ENCODE results near the gene IGFBP2.

The IGFBP2 gene

DNA sequence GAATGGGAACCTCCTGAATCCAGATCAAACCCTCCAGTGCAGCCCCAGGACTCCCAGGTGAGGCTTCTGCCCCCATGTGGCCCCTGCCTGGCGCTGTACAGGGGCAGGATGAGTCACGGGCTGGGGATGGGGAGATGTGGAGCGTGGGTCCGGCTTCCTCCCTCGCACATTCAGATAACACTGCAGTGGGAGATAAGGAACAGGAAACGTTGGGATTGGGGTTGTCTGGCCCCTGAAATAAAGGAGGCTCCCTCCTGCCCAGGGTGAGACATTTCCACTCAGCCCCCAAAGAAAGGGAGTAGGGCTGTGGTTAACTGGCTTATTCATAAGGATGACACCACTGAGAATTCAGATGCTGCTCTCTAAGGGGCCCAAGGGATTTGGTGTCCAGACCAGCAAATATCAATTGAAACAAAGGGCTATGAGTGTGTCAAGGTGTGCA is 31.4 kb downstream of the IGFBP2 start:
- peak; percentile 87 for DNase-seq

DNA sequence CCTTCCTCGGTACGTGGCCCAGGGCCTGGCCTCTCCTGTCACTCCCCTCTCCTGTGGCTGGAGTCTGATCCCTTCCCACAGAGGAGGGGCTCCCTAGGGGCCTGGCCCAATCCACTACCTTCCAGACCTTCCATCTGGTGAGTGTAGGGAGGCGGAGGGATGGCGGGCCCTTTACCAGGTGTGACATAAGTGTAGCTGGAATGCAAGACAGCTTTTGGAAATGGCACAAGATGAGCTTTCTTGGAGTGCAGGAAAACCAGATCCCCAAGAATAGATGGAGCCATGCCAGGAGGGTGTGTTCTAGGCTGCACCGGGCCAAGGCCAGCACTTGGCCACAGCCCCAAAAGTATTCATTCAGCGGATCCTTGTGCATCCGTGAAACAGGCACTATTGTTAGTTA is 32.0 kb downstream of the IGFBP2 start:
- DNase-seq, result peak; percentile 60

DNA sequence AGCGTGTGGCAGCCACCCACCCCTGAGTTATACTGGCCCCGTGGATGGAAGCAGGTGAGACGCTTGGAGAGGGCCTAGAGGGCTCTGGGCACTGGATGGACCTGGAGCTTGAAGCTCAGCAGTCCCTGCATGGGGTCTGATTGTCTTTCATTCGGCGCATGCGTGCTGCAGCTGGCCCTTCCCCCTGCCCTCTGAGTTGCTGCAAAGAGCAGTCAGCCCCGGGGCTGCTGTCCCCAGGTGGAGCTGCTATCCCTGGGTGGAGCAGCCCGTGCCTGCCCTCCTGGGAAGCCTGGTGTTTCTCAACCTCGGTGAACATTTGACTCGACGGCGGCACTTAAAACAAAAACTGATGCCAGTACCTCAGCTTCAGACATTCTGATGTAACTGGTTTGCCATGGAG is 32.5 kb downstream of the IGFBP2 start:
- no peak for DNase-seq

DNA sequence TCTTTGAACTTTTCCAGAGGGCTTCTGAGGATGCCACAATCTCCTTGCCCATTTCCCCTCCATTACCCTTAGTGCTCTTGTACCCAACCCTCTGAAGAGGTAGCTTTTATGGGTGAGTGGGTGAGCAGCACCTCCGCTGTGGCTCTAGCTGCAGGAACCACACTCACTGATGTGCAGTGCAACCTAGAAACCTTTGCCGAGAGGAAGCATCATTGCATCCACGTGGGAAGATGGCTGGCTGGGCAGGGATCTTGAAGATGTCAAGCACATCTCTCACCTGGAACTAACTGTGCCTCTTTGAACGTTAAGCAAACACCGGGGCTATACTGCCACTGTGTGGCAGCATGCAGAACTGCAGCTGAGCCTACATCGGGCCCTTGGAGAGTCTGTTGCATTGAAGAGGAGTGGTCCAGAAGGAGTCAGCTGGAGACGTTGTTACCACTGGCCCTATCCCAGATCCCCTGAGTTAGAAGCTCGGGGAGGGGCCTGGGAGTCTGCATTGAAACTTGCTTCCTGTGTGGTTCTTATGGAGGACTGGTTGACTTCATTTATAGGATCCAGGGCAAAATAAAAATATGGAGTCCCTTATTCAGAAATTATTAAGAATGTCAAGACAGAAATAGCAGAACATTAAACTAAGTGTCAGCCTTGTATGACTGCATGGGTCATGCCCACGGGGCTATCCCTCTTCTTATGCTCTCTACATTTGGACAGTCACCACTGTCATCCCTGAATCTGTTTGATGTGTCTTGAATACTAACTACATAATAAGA is 33.4 kb downstream of the IGFBP2 start:
- DNase-seq, result peak; percentile 6

DNA sequence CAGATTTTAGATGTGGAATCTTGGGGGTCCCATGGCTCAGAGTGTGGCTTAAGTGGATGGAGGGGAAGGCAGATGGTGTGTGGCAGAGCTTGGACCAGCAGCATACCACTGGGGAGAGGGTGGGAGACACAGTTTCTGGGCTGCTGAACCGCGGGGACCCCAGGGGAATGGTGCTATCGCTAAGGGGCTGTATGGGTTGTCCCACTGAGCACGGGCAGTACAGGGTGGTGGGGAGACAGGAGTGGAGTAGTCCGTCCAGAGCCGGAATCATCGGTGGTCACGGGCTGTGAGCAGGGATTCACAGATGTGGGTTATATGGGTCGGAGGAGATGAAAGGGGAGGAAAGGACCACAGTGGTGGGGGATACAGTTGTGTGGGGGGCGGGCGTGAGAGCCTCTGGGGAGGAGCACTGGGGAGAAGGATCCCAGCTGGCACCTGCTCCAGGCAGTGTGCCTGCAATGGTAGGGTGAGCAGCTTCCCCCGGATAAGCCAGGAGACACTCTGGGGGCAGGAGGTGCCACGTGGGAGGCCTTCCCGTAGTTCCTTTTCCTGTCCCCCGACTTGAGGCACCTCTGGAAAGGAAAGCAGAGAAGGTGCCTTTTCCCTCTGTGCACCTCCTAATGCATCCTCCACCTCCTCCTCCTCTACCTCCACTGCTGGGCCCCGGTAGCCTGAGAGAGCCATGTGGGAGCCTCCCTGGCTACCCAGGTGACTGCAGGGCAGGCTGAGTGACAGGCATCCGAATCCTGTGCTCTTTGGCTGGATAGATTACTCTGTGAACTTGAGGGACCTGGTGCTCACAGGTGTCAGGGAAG is 37.3 kb downstream of the IGFBP2 start:
- no peak for DNase-seq

DNA sequence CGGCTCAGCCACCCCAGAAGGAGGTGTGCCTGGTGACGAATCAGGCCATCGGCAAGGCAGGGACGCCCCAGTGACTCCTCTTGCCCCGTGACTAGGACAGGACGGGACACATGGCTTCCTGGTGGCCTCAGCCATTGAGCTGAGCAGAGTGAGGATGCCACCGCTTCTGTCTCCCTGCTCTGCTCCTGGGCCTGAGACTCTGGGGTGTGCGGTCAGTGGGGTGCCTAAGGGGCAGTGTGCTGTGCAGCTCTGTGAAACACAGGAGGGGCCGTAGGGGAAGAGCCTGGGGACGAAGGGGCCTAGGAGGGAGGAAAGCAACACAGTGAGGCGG is 37.8 kb downstream of the IGFBP2 start:
- no peak for DNase-seq

DNA sequence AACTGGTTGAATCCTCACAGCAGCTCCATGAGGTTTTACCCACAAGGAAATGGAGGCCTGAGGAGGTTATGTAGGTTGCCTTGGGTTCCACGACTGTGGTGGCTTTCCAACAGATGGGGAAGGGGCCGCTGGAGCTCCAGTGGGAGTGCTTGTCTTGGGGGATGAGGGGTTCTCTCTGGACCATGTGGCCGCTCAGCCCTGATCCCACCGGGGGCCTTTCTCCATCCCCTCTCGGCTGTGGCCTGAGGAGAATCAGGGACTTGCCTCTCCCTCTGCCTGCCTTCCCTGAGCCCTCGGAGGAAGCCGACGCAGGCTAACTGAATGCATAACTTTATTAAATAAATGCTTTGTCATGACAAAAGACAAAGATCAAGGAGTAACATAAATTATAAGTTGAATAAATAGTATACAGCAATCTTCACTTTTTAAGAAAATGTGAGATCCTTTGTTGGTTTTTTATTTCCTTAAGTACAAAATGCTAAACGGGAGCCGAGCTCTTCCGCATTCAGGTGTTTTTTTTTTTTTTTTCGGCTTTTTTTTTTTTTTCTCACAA is 38.6 kb downstream of the IGFBP2 start:
- DNase-seq, result no peak

DNA sequence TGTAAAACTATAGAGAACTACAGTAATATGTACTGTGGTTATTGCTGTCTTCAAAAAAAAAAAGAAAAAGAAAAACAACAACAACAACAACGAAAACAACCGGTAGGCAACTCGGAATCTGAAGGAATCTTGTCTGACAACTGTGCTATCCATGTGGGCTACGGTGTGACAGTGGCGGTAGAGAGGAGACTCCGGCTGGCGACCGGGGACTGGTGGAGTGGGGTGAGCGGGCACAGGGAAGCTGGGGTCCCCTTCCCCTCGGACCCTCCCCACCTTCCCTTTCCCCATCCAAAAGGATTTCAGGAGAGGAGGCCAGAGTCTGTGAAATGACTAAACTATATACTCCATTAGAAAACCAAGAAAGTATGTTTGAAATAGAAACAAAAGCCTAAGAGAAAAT is 39.2 kb downstream of the IGFBP2 start:
- no peak for DNase-seq

DNA sequence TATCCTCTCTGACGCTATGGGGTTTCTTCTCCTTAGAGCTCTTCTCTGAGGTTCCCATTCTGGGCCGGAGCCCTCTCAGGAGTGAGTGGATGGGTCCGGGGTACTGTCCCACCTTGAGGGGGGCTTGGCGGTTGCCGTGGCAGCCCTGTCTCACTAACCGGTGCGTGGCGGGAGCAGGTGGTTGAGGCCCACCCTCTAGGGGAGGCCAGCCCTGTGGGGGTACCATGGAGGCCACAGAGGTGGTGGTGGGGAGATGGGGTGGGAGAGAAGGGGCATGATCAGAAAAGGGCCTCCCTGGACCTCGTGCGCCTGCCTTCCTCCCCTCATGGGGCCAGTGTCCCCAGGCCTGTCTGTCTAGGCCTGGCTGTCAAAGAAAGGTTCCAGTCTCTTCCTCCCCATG is 39.8 kb downstream of the IGFBP2 start:
- DNase-seq, result no peak

DNA sequence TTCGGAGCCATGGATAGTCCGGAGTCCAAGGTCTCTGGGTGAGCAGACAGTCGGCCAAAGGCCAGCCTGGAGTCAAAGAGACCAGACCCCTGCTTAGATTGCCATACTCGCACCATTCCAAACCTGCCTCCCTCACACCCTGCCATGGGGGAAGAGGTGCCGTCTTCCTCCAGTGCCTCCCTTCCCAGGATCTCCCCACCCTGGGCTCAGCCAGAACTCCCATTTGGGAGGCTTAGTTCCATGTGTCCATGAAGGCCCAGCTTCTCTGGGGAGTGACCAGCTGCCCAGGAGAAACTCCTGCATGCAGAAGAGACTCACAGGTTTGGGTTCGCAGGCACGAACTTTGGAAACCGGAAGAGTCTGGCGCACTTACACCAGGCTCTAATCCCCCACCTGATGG is 40.4 kb downstream of the IGFBP2 start:
- no peak for DNase-seq

DNA sequence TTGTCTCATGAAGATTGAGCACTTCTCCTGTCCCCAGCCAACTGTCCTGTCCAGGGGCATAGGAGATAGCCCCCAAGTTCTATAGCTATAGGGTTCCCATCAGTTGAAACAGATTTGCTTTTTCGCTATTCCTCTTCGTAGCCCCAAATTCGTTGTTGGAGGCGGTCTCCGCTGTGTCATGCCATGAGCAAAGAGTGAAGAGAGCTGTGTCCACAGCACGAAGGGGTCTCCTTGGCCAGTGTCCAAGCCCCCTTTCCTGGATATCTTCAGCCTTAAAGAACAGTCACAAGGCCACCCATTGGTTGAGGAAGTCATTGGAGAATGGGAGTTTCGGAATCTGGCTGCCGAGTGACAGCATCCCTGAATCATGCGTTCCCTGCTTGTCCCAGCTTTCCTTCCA is 41.2 kb downstream of the IGFBP2 start:
- DNase-seq, result no peak

DNA sequence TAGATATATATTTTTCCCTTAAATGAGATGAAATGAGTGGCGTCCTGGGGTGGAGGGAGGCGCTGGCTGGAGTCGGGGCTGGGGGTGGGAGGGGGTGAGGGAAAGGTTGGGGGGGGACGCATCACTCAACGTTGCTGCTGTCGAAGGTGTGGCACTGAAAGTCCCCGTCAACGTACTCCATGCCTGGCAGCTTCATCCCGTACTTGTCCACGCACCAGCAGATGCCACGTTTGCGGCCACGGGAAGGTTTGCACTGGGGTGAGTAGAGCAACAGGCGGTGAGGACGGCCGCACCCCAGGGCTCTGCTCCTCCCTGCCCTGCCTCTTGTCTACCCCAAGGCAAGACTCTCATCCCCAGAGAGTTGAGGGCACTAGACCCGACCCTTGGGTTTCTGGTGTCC is 43.4 kb downstream of the IGFBP2 start:
- no peak for DNase-seq

DNA sequence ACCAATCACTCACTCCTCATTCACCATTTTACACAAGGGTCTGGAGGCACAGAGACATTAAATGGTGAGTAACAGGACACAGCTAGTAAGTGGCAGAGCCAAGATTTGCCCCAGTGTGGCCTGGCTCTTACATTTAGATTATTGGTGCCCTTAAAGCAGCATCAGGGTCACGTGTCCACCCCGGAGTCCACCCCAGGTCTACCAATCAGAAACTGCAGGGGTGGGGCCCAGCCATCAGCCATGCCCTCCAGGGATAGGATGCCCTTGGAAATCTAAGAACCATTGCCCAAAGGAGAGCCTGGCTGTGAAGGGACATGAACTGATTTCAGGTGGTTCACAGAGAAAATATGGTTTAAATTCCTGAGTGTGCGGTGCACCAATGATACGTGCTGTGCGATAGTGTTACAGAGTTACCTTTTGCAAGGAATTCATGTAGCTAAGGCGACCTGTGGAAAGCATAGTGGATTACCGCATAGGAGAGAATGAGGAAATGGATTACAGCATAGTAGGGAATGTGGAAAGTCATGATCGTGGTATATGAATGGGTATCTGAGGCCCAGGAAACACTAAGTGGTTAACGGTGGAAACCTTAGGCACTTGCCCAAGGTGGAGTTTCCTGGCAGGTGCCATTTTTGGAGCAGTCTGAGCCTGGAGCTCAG is 44.3 kb downstream of the IGFBP2 start:
- DNase-seq, result peak; percentile 1

DNA sequence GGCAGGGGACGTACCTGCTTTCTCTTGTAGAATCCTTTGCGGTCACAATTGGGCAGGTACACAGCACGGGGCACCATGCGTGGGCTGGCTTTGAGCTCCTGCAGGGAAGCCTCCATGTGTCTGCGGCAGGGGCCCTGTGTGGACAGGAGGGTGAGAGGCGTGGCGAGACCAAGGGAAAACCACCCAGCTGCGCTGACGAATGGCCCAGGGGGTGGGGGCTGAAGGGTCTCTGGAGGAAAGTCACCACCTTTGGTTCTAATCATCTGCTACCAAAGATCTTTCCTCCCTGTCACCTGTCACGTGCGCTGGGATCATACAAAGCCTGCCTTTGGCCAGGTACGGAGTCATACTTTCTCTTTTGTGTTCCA is 44.9 kb downstream of the IGFBP2 start:
- DNase-seq, result no peak

DNA sequence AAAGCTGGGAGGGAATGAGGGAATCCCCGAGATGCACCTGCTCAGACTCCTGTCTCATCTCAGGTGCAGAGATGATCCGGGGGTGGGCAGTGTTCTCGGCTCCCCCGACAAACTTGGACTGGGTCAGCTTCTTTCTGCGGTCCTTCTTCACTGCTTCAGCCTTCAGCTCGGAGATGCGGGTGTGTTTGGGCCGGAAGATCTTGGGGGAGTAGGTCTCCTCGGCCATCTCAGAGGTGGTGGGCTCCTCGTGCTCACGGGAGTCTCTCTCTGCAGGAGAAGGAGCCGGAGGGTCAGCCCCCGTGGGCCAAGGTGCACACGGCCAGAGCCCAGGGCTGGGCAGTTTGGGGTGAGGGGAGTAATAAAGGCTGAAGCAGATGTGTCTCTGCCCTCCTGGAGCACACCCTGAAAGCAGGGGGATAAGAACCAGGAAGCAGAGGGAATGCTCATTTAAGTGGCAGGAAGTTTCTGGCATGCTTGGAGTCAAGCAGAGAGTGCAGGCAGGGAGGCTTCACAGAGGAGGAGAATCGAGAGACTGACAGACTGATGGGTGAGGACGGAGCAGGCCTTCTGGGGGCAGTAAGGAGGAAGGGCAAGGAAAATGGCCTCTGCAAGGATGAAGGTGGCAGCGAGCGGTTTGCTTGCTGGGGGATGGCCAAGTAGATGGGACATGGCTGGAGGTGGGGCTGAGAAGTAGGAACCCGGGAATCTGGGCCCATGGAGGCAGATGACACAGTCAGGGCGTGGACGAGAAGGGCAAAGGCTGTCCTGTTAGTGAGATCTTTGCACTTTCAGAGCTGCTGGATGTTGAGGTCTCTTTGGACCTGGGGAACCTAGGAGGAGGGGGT is 45.8 kb downstream of the IGFBP2 start:
- DNase-seq, result no peak

DNA sequence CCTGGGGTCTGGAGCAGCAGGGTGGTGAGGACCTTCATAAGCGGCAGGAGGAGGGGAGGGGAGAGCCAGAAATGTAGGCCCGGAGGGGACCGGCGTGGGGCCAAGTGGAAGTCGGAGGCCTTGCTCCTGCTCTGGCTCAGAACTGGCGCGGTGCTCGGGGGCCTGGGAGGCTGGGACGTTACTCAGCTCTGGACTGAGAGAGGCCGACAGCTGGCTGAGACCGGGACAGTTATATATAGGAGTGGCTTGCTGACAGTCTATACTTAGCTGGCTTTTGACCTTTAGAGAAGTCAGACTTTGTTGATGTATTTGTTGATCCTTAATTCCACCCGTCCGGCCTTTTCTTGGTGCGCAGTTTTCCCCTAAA is 46.4 kb downstream of the IGFBP2 start:
- DNase-seq, result no peak

DNA sequence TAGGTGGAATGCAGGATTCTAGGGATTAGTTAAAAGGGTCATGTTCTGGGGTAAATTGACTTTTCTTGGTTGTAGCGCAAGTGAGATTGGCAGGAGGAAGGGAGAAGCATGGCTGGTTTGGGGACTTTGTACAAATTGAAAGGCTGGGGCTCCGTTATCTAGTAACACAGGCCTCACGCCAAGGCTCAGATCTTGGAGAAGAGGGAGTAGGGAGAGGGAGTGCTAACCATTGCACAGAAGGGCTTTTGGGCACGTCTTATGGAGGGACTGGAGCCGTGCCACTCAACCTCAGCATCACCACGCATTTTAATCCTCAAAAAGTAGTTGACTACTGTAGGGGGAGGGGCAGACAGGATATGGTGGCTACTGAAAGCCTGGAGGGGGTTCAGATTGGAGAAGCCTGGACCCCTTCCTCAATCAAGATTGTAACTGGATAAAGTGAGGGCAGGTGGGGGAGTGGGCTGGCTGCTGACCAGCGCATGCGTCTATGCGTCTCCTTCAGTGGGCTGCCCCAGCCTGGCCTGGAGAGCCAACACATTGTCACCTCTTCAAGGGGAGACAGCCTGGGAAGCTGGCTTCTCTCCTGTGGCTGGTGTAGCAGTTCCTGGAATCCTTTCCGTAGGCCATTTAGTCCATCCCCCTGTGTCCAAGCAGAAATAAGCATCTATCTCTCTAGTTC is 47.9 kb downstream of the IGFBP2 start:
- DNase-seq, result no peak

DNA sequence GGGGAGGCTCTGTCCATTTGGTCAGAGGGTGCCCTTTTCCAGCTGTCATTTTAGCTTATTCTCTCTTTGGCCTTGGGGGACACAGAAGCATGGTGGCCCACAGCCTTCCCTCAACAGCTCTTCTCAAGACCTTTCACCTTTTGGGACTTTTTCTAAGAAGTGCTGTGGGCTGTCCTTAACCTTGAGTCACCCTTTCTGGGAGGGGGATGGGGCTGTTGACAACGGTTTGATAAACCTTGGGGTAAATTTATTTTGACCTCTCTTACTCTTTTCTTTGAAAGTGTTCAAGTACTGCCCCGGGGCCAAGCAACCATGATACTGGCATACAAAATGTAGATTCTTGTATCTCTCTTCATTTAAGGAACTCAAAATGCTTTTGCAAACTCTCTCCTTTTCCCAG is 48.5 kb downstream of the IGFBP2 start:
- no peak for DNase-seq

DNA sequence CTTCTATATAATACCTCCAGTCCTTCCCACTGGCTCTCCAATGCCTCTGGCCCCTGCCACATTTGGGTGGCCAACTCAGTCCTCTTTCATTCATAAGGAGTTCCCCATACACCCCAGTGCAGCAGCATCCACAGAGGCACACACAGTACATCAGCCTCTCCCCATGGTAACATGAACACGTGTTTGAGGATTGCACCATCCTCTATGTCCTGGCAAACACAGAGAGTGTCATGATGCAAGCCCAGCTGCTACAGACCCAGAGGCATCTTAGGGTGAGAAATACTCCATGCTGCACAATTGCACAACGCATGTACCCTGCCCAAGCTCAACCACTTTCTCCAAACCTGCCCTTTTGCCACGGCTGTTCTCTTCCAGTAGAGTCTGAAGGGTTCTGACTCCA is 50.6 kb downstream of the IGFBP2 start:
- peak; percentile 65 for DNase-seq

DNA sequence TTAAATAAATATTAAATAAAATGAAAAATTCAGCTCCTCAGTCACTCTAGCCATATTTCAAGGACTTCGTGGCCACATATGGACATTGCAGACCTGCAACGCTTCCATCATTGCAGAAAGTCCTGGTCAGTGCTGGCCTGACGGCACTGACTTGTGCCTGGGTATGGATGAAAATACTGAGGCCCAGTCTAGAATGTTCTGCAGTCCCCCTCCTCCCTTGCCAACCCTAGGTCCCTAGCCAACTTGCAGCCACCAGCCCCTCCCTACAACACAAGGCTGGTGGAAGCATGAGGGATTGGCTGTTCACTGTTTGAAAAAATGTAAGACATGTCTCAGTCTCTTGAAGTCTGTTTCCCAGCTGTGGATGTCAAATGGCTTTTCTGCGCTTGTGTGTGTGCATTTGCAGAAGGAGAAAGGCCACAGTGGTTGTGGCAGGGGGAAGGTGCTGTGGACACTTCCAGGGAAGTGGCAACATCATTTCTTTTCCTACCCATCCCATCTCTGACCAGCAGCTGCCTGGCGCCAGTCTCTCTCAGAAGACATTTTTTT is 52.2 kb downstream of the IGFBP2 start:
- DNase-seq, result no peak

DNA sequence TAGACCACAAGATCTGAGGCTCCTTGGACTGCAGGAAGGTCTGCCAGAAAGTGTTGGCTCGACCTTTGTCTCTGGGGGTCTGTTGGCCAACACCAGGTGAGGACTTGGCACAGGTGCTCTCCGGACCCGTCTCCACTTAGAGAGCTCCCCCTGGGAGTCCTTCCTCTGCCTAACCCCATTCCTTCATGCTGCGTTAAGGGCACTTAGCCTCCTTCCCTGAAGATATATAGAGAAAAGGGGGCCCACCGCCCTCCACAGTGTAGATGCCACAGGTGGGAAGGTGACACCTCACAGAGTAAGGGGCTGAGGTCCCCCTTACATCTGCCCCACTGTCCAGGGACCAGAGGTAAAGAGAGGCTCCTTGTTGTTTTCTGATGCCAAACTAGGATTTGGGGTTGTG is 53.9 kb downstream of the IGFBP2 start:
- no peak for DNase-seq

DNA sequence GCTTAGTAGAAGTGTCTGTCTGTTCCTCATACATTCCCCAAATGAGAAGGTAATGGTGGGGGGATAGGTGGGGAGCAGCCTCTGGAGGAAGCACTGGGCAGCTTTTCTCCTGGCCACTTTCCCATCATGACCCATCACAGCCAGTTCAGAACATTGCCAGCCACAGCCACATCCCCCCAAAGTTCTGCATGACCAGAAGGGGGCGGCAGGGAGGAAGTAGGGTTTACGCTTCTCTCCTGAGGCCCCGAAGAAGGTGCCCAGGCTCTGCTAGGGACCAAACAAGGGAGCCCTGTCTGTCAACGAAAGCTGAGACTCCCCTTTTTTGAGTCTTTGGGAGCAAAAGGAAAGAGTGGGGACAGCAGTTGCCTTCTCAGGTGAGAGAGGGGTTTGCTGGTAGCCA is 54.4 kb downstream of the IGFBP2 start:
- DNase-seq, result no peak
